Mesodermal cell (in vitro differentiated cells): Measurements from ENCODE around the gene FKBP15.
"Not testable (repeated sequence)": the region's sequence is repeated elsewhere in the genome, so short reads cannot be mapped to it uniquely, and the experiment has no call there.

Experiments used
- H3K27ac ChIP-seq: 2 replicates; pipeline ENCODE4 v1.7.0; 2013; ENCODE audit warnings: mild to moderate bottlenecking, low read depth, low read length, moderate library complexity; ENCODE audit not compliant: severe bottlenecking
- H3K36me3 ChIP-seq: 2 replicates; pipeline ENCODE4 v1.7.1; 2013; ENCODE audit warnings: mild to moderate bottlenecking, low read length, moderate library complexity; ENCODE audit not compliant: control insufficient read depth, insufficient read depth
- H3K4me1 ChIP-seq: one replicate; pipeline ENCODE4 v1.7.1; 2013; ENCODE audit warnings: mild to moderate bottlenecking, low read length; ENCODE audit not compliant: insufficient read depth, control insufficient read depth, poor library complexity, severe bottlenecking
- H3K4me3 ChIP-seq: 2 replicates; pipeline ENCODE4 v1.7.0; 2013; ENCODE audit warnings: low read length, control low read depth, mild to moderate bottlenecking; ENCODE audit not compliant: insufficient read depth, poor library complexity, severe bottlenecking; ENCODE audit errors: extremely low read depth
- H3K9me3 ChIP-seq: 2 replicates; pipeline ENCODE4 v1.7.1; 2013; ENCODE audit warnings: mild to moderate bottlenecking, low read length, moderate library complexity; ENCODE audit not compliant: control insufficient read depth
- WGBS, 2 experiments: methylation state at CpG; one replicate each; pipeline ENCODE4 v1.1.5; 2013; ENCODE audit warnings: missing lambda C conversion rate in 2 of 2; ENCODE audit not compliant: insufficient coverage in 2 of 2; 5-methylcytosine and 5-hydroxymethylcytosine counted together

FKBP15 gene

DNA sequence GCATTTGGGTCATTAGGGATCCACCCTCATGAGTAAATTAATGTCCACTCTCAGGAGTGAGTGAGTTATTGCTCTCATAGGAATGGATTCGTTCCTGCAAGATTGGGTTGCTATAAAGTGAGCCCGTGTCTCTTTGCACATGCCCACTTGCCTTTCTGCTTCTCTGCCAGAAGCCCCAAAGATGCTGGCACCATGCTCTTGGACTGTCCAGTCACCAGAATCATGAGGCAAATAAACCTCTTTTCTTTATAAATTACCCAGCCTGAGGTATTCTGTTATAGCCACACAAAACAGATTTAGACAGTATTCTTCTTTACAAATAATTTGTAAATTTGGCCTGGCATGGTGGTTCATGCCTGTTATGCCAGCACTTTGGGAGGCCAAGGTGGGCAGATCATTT is 29.7 kb upstream of the FKBP15 start:
- Histone ChIP-seq H3K4me1 (no peaks in the 10 kb centered on the region), H3K9me3 (no peaks in the 10 kb centered on the region), H3K36me3 (peaks cover 4% of the 10 kb centered on the region), H3K27ac (no peak overlapping the region), H3K4me3 (no peak overlapping the region)
- WGBS, 2 experiments, result 100% methylated on average over 1 of the region's 2 CpGs

DNA sequence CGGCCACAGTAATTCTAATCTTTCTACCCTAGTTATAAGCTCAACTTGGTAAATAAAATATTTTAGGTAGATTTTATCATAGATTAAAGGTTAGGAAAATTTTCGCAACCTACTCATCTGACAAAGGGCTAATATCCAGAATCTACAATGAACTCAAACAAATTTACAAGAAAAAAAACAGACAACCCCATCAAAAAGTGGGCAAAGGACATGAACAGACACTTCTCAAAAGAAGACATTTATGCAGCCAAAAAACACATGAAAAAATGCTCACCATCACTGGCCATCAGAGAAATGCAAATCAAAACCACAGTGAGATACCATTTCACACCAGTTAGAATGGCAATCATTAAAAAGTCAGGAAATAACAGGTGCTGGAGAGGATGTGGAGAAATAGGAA is 28.6 kb upstream of the FKBP15 start:
- H3K36me3 ChIP-seq, H3K4me1 ChIP-seq, H3K9me3 ChIP-seq, H3K4me3 ChIP-seq, H3K27ac ChIP-seq: not testable (repeated sequence)
- no CpG with 5 or more reads among the region's 2 CpGs for WGBS, 2 experiments

DNA sequence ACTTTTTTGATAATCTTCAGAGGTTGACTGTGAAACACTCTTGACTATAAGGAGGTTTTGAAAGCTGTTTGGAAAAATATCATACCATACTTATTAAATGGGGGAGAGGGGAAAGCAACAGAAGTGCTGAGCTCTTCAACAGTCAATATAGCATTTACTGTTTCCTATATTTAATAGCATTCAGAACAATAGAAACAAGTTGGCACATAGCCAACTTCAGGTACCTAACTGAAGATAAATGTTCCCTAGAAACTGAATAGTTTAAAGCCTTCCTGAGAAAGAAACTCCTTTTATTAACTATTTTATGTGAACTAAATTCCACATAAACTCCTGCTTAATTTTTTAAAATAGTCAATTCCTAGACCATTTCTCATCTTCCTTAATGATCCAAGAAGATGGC is 26.6 kb upstream of the FKBP15 start:
- no peak overlapping the region for H3K4me3 ChIP-seq

DNA sequence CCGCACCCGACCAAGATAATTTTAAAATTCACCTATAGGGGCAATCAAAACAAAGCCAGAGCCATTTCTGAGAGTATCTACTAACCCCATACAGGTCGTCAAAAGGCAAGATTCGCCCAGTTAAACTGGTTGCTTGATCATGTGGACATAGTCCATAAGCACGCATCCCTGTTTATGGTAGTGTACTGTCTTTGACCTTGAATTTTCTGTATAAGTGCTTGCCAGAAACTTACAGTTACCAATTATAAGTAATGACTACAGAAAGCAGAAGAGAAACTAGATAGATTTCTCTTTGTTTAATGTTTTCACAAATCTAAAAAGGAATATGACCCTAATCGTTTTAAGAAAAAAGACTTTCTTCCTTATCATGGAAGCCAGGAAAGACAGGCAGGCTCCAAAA is 25.9 kb upstream of the FKBP15 start:
- Histone ChIP-seq H3K9me3 (no peaks in the 10 kb centered on the region), H3K27ac (no peak overlapping the region), H3K36me3 (peaks cover 4% of the 10 kb centered on the region), H3K4me3 (no peak overlapping the region), H3K4me1 (no peaks in the 10 kb centered on the region)
- 100% methylated on average over 1 to 2 of the region's 6 CpGs for WGBS, 2 experiments

More for the DNA sequence above, 26.6 kb upstream of the FKBP15 start:
- Histone ChIP-seq H3K27ac (no peak overlapping the region), H3K36me3 (peaks cover 4% of the 10 kb centered on the region), H3K4me1 (no peaks in the 10 kb centered on the region), H3K9me3 (no peaks in the 10 kb centered on the region)

DNA sequence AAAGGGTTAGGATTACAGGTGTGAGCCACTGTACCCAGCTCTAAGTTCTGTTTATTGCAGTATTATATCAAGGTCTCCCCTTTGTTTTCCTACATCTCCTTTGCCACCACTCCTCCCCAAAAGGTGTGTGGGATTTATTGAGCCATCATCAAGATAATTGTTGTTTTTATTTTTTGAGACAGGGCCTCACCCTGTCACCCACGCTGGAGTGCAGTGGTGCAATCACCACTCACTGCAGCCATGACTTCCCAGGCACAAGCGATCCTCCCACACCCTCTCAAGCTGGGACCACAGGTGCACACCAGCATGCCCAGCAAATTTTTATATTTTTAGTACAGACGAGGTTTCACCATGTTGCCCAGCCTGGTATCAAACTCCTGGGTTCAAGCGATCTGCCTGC is 24.8 kb upstream of the FKBP15 start:
- Histone ChIP-seq H3K36me3 (peaks cover 4% of the 10 kb centered on the region), H3K4me1 (no peaks in the 10 kb centered on the region), H3K4me3 (no peak overlapping the region), H3K27ac (no peak overlapping the region), H3K9me3 (no peaks in the 10 kb centered on the region)
- WGBS, 2 experiments, result 89 to 95% methylated on average over 4 of the region's 4 CpGs

DNA sequence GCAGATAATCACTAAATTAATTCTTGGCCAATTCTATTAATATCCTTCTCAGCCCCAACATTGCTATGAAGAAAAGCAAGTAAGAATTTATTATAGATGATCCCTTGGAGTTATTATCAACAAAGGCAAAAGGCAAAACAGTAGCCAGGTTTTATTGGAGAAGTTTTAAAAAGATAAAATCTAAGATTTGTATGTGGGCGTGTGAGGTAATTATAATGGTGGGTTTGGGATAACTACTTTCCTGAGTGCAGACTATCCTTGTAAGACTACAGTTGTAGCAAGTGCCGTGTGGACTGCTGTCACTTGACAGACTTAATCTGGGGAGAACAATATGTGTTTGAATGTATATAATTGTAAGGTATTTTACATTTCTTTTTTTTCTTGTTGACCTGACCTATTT is 23.5 kb upstream of the FKBP15 start:
- no peak overlapping the region for H3K4me3 ChIP-seq
- H3K27ac ChIP-seq, result no peak overlapping the region
- H3K36me3 ChIP-seq, result peaks cover 4% of the 10 kb centered on the region
- H3K9me3 ChIP-seq, result no peaks in the 10 kb centered on the region
- no peaks in the 10 kb centered on the region for H3K4me1 ChIP-seq
- WGBS, 2 experiments, result 96 to 100% methylated on average over 1 to 2 of the region's 2 CpGs

DNA sequence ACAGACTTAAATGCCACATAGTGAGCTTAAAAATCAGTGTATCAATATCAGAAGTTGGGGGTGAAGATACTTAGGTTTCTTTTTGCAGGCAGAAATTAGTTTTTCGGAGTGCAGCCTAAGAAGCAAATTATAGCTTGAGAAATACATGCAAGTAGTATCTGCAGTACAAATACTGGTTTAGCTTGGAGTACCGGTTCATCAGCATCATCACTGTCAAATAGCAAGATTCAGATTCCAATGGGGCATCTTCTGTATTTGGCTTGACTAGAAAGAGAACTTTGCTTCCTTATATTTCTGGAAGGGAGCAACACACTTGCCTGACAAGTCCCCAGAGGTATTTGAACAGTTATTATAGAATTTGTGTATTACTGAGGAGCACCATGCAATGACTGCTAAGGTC is 20.1 kb upstream of the FKBP15 start:
- Histone ChIP-seq H3K27ac (no peak overlapping the region), H3K36me3 (no peaks in the 10 kb centered on the region), H3K9me3 (no peaks in the 10 kb centered on the region), H3K4me1 (no peaks in the 10 kb centered on the region), H3K4me3 (no peak overlapping the region)
- WGBS, 2 experiments, result 100% methylated on average over 1 to 2 of the region's 2 CpGs

DNA sequence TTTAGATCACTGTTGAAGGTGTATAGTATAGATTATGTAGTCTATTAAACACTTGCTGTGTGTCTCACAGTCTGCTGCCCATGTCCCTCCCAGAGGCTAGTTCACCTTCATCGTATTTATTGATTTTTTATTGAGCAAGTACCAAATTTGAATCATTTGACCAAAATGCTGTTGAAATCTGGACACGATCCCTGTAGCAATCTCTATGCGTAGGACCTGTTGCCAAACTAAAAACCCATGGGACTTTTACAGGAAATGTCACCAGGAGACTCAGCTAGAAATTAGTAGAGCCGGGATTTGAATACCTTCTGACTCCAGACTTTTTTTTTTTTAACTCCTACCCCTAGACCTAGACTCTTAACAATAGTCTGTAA is 17.8 kb upstream of the FKBP15 start:
- WGBS, 2 experiments, result 95 to 100% methylated on average over 3 to 4 of the region's 4 CpGs

DNA sequence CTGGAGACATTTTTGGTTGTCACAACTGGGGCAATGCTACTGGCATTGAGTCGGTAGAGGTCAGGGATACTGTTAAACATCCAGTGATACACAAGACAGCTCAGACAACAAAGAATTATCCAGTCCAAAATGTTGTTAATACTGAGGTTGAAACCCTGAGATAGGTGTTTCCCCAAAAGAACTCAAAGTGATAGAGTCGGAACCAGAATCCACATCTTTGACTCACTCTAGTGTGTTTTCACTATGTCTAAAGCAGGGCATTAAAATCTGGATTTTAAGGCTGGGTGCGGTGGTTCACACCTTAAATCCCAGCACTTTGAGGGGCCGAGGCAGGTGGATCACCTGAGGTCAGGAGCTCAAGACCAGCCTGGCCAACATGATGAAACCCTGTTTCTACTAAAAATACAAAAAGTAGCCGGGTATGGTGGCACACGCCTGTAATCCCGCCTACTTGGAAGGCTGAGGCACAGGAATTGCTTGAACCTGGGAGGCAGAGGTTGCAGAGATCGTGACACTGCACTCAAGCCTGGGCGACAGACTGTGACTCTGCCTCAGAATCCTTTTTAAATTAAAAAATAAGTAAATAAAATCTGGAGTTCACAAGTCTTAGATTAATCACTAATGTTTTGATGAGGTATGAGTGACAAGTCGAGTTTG is 17.3 kb upstream of the FKBP15 start:
- 94 to 95% methylated on average over 6 to 7 of the region's 10 CpGs for WGBS, 2 experiments
- no peaks in the 10 kb centered on the region for H3K36me3 ChIP-seq
- H3K9me3 ChIP-seq, result no peaks in the 10 kb centered on the region
- H3K27ac ChIP-seq, result no peak overlapping the region
- no peaks in the 10 kb centered on the region for H3K4me1 ChIP-seq
- H3K4me3 ChIP-seq, result no peak overlapping the region

More for the DNA sequence above, 17.8 kb upstream of the FKBP15 start:
- Histone ChIP-seq H3K4me1 (no peaks in the 10 kb centered on the region), H3K4me3 (no peak overlapping the region), H3K27ac (no peak overlapping the region), H3K9me3 (no peaks in the 10 kb centered on the region), H3K36me3 (no peaks in the 10 kb centered on the region)

DNA sequence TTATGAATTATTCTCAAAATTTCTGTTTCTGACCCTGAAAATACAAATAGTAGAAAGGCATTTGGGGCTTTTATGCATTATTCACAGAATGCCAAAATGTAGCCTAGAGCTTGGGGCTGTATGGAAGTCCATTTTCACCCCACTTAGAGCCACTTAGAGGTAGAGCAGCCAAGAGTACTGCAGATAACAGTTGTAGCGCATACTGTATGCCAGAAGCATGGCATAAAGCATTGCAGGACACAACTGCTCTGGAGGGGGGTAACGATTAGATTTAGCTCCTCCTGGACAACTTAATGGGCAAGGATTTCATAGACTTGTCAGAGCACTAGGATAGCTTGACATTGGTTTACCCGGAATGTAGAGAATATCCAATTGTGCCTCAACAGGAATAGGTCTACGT is 15.9 kb upstream of the FKBP15 start:
- Histone ChIP-seq H3K4me3 (no peak overlapping the region), H3K4me1 (no peaks in the 10 kb centered on the region), H3K27ac (no peak overlapping the region), H3K36me3 (no peaks in the 10 kb centered on the region), H3K9me3 (no peaks in the 10 kb centered on the region)
- WGBS, 2 experiments, result 95 to 100% methylated on average over 2 to 3 of the region's 4 CpGs

DNA sequence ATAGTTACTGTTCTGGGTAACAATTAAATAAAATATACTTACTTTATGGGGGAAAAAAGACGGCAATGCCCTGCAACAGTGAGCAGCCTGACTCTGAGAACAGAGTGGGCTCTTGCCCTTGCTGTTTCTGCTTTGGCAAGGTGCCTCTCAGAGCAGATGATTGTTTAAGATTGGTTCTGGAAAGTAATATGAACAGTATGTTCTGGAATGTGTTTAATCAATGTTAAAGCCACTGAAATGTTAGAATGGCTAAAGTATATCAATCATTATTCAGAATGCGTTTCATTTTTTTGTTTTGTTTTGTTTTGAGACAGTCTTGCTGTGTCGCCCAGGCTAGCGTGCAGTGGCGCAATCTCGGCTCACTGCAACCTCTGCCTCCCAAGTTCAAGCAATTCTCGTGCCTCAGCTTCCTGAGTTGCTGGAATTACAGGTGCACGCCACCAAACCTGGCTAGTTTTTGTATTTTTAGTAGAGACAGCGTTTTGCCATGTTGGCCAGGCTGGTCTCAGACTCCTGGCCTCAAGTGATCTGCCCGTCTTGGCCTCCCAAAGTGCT is 14.7 kb upstream of the FKBP15 start:
- 92 to 93% methylated on average over 8 to 10 of the region's 10 CpGs for WGBS, 2 experiments

More for the DNA sequence above, 14.7 kb upstream of the FKBP15 start:
- not testable (repeated sequence) for H3K27ac ChIP-seq, H3K9me3 ChIP-seq, H3K4me3 ChIP-seq, H3K4me1 ChIP-seq, H3K36me3 ChIP-seq
